Measurements from ENCODE around the gene SLC9A3. TPM values are rescaled to one million over a fixed set of nuclear protein-coding genes. Genes with fewer than 3 reads are reported as not detected.

Gene SLC9A3
- total and polyA plus RNA-seq, 2 experiments from 2014 or later, result 1.2 to 1.7 TPM

DNA sequence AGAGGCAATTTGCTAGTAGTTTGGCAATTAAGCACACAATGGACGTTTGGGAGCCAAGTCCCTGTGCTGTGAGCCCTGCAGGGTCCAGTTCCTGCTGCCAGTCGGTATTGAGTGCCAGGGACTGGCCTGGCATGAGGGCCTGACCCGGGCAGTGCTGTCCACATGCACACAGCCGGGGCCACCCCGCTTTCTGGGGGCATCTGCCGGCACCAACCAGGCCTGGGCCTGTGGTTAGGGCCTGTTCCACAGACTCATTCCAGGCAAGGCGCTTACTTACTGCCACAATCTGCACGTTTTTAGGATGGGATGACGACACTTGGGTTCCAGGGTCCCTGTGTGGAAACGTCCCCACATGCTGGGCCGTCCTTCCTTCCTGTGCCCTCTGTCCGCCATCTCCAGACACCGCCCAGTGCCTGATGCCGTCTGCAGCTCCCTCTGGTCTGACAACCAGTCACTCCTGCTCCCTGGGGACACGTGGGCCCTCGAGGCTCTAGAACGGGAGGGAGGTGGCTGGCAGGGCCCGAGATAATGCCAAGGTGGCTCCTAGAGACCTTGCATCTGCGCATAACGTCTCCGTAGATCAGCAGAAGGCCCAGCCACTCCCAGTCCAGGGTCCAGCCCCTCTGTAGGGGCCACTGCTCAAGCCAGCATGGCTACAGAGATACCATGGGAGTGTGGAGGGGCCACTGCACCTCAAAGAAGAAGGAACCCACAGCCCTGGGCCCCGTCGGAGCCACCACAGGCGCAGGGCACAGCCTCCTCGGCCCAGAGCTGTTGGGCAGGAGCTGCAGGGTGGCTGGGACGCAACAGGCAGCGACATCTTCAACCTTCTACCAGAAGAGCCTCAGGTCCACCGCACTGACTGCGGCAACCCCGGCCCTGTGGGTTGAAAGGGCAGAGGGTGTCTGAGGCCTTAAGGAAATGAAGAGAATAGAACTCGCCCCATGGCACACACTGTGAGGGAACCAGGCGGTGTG, 24.7 kb downstream of the SLC9A3 start:
- H3K4me3 ChIP-seq, result no peak overlapping the region
- H3F3A ChIP-seq (ENCODE audit: insufficient read depth), result no peaks in the 10 kb centered on the region
- 61 to 62% methylated on average over 29 to 32 of the region's 32 CpGs for WGBS, 2 experiments (ENCODE audit: low coverage in 1 of 2, low lambda C conversion rate in 2 of 2, missing lambda C conversion rate in 2 of 2)
- no peak overlapping the region for H2AFZ ChIP-seq
- H3K27ac ChIP-seq, result no peak overlapping the region
- no peak overlapping the region for H3K9ac ChIP-seq
- peaks cover 41% of the 10 kb centered on the region for H3K27me3 ChIP-seq (replicated peaks; ENCODE audit: insufficient read depth)
- no peaks in the 10 kb centered on the region for H3K79me2 ChIP-seq (ENCODE audit: insufficient read depth)
- TF ChIP-seq EZH2 (IDR thresholded peaks at IDR 0.05; ENCODE audit: insufficient read depth, poor library complexity, severe bottlenecking) (no peak), EZH2phosphoT487 (IDR thresholded peaks at IDR 0.05; ENCODE audit: insufficient read depth, low read depth) (no peak)
- H3K36me3 ChIP-seq (ENCODE audit: low read depth), result no peaks in the 10 kb centered on the region
- DNase-seq, result no peak
- H3K4me1 ChIP-seq (ENCODE audit: insufficient read depth), result no peaks in the 10 kb centered on the region
- in situ Hi-C loops (cut with MboI), result no loop called here
- no peaks in the 10 kb centered on the region for H3K9me2 ChIP-seq (ENCODE audit: insufficient read depth)
- H4K20me1 ChIP-seq (ENCODE audit: insufficient read depth), result no peaks in the 10 kb centered on the region
- H3K9me3 ChIP-seq (ENCODE audit: low read depth), result no peaks in the 10 kb centered on the region
- H3K4me2 ChIP-seq (ENCODE audit: unreplicated experiment), result no peak overlapping the region

- Histone ChIP-seq H3K4me1 (ENCODE audit: insufficient read depth) (no peaks in the 10 kb centered on the region; the same call in 1 of the 2 replicates), H3K4me2 (ENCODE audit: unreplicated experiment) (no peak overlapping the region), H3K27ac (no peak overlapping the region), H3K36me3 (ENCODE audit: low read depth) (no peaks in the 10 kb centered on the region), H4K20me1 (ENCODE audit: insufficient read depth) (no peaks in the 10 kb centered on the region), H3K9me3 (ENCODE audit: low read depth) (no peaks in the 10 kb centered on the region), H3K27me3 (replicated peaks; ENCODE audit: insufficient read depth) (peaks cover 39% of the 10 kb centered on the region), H2AFZ (no peak overlapping the region), H3K79me2 (ENCODE audit: insufficient read depth) (no peaks in the 10 kb centered on the region), H3K4me3 (no peak overlapping the region), H3K9me2 (ENCODE audit: insufficient read depth) (no peaks in the 10 kb centered on the region), H3F3A (ENCODE audit: insufficient read depth) (no peaks in the 10 kb centered on the region), H3K9ac (no peak overlapping the region)
- no peak for DNase-seq
- in situ Hi-C loops (cut with MboI), result no loop called here
- WGBS, 2 experiments (ENCODE audit: low coverage in 1 of 2, low lambda C conversion rate in 2 of 2, missing lambda C conversion rate in 2 of 2), result 66 to 71% methylated on average over 35 to 40 of the region's 40 CpGs
- TF ChIP-seq EZH2 (IDR thresholded peaks at IDR 0.05; ENCODE audit: insufficient read depth, poor library complexity, severe bottlenecking), result no peak
- TF ChIP-seq EZH2phosphoT487 (IDR thresholded peaks at IDR 0.05; ENCODE audit: insufficient read depth, low read depth), result no peak
Observed at GRCh38 chr5:497871-498509, 26.3 kb downstream of the SLC9A3 start.

GRCh38 chr5:497090-497700, 27.1 kb downstream of the SLC9A3 start:
- Histone ChIP-seq H3K4me3 (no peak overlapping the region), H3K9me2 (ENCODE audit: insufficient read depth) (no peaks in the 10 kb centered on the region), H2AFZ (no peak overlapping the region), H3K36me3 (ENCODE audit: low read depth) (no peaks in the 10 kb centered on the region), H4K20me1 (ENCODE audit: insufficient read depth) (no peaks in the 10 kb centered on the region), H3K27me3 (replicated peaks; ENCODE audit: insufficient read depth) (peaks cover 39% of the 10 kb centered on the region), H3K79me2 (ENCODE audit: insufficient read depth) (no peaks in the 10 kb centered on the region), H3F3A (ENCODE audit: insufficient read depth) (no peaks in the 10 kb centered on the region), H3K4me1 (ENCODE audit: insufficient read depth) (no peaks in the 10 kb centered on the region; the same call in 1 of the 2 replicates), H3K9ac (no peak overlapping the region), H3K4me2 (ENCODE audit: unreplicated experiment) (no peak overlapping the region), H3K9me3 (ENCODE audit: low read depth) (no peaks in the 10 kb centered on the region), H3K27ac (no peak overlapping the region)
- TF ChIP-seq EZH2phosphoT487 (IDR thresholded peaks at IDR 0.05; ENCODE audit: insufficient read depth, low read depth) (no peak), EZH2 (IDR thresholded peaks at IDR 0.05; ENCODE audit: insufficient read depth, poor library complexity, severe bottlenecking) (no peak)
- DNase-seq, result no peak
- in situ Hi-C loops (cut with MboI), result no loop called here
- 37 to 43% methylated on average over 22 of the region's 22 CpGs for WGBS, 2 experiments (ENCODE audit: low coverage in 1 of 2, low lambda C conversion rate in 2 of 2, missing lambda C conversion rate in 2 of 2)

DNA sequence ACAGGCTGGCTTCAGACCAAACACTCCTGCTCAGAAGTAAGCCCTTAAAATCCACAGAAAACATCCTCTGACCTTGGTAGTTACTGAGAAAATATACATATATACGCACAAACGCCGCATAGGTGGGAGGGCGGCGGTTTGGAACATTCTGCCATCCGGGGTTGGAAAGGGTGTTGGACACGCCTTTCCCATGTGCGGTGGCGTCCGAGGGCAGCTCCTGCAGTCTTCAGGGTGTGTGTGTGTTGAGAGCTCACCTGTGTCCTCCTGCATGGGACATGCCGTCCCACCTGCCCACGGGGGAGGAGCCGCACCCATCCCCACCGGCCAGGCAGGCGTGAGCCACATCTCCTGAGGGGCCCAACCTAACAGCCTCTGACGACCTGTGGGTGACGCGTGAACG, 28.2 kb downstream of the SLC9A3 start:
- TF ChIP-seq EZH2 (IDR thresholded peaks at IDR 0.05; ENCODE audit: insufficient read depth, poor library complexity, severe bottlenecking) (no peak), EZH2phosphoT487 (IDR thresholded peaks at IDR 0.05; ENCODE audit: insufficient read depth, low read depth) (no peak)
- H3K27ac ChIP-seq, result no peak overlapping the region
- H3K4me2 ChIP-seq (ENCODE audit: unreplicated experiment), result no peak overlapping the region
- 50 to 58% methylated on average over 18 to 19 of the region's 19 CpGs for WGBS, 2 experiments (ENCODE audit: low coverage in 1 of 2, low lambda C conversion rate in 2 of 2, missing lambda C conversion rate in 2 of 2)
- no peak for DNase-seq
- no peaks in the 10 kb centered on the region for H4K20me1 ChIP-seq (ENCODE audit: insufficient read depth)
- in situ Hi-C loops (cut with MboI), result no loop called here
- no peak overlapping the region for H3K9ac ChIP-seq
- no peaks in the 10 kb centered on the region for H3F3A ChIP-seq (ENCODE audit: insufficient read depth)
- no peaks in the 10 kb centered on the region for H3K79me2 ChIP-seq (ENCODE audit: insufficient read depth)
- no peak overlapping the region for H3K4me3 ChIP-seq
- H2AFZ ChIP-seq, result no peak overlapping the region
- no peaks in the 10 kb centered on the region for H3K9me3 ChIP-seq (ENCODE audit: low read depth)
- no peaks in the 10 kb centered on the region for H3K36me3 ChIP-seq (ENCODE audit: low read depth)
- no peaks in the 10 kb centered on the region for H3K9me2 ChIP-seq (ENCODE audit: insufficient read depth)
- H3K27me3 ChIP-seq (replicated peaks; ENCODE audit: insufficient read depth), result peaks cover 27% of the 10 kb centered on the region; the same call in 1 of the 2 replicates
- no peaks in the 10 kb centered on the region; the same call in 1 of the 2 replicates for H3K4me1 ChIP-seq (ENCODE audit: insufficient read depth)

Data from GM23248 (cell line).